Panc1 (cell line): ENCODE data around the gene SLC16A7. TPM values are rescaled to one million over a fixed set of nuclear protein-coding genes. Genes with fewer than 3 reads are reported as not detected.

ENCODE experiments used
- ATAC-seq: fragments of 200-7000 bp; cut with Tn5 transposase; 2 replicates; pipeline ENCODE4 v1.9.1; 2020; ENCODE audit warnings: mild to moderate bottlenecking, moderate library complexity
- BruUV-seq: library from RNA; stranded (reverse); fragments of 400-500 nt; replicated peaks from 2 replicates; lab custom pipeline; 2021; lab: Mats Ljungman, UMichigan
- CTCF ChIA-PET: fragments of 300-600 bp; sonication (Branson Sonifier 250); formaldehyde crosslinking; loops from one replicate; lab custom pipeline; 2022; ENCODE audit warnings: antibody characterized with exemption; lab: Charles Lee
- POLR2A ChIA-PET: fragments of 300-600 bp; sonication (Branson Sonifier 250); formaldehyde crosslinking; loops from one replicate; lab custom pipeline; 2022; ENCODE audit warnings: antibody characterized with exemption; lab: Charles Lee
- DNase-seq: peaks from one replicate; pipeline ENCODE4 v3.0.0-alpha.2; 2010; ENCODE audit warnings: low read depth, low spot score
- H3K27ac ChIP-seq: 2 replicates; pipeline ENCODE4 v1.5.1; 2011; ENCODE audit warnings: mild to moderate bottlenecking, low read length, inconsistent platforms
- H3K27me3 ChIP-seq: fragments of 200-500 bp; sonication (Bioruptor generic); 2 replicates; pipeline ENCODE4 v1.6.0; 2014; ENCODE audit warnings: low read length, inconsistent platforms; ENCODE audit not compliant: control insufficient read depth, insufficient read depth
- H3K36me3 ChIP-seq: fragments of 200-500 bp; sonication (Bioruptor generic); 2 replicates; pipeline ENCODE4 v1.5.1; 2014; ENCODE audit warnings: inconsistent platforms, mild to moderate bottlenecking, low read length, moderate library complexity; ENCODE audit not compliant: control insufficient read depth, insufficient read depth
- H3K4me1 ChIP-seq: 2 replicates; pipeline ENCODE4 v1.5.1; 2011; ENCODE audit warnings: inconsistent platforms, mild to moderate bottlenecking, low read length, moderate library complexity; ENCODE audit not compliant: control insufficient read depth, insufficient read depth
- H3K4me3 ChIP-seq, 2 experiments: 2 replicates each; pipeline ENCODE4 v1.5.1; 2011 to 2012; ENCODE audit warnings: low read depth in 2 of 2, low read length in 2 of 2, mild to moderate bottlenecking in 2 of 2, inconsistent platforms in 1 of 2, moderate library complexity in 1 of 2
- H3K9me3 ChIP-seq: fragments of 200-500 bp; sonication (Bioruptor generic); 2 replicates; pipeline ENCODE4 v1.5.1; 2014; ENCODE audit warnings: low read depth, mild to moderate bottlenecking, inconsistent platforms, low read length, moderate library complexity; ENCODE audit not compliant: control insufficient read depth, insufficient read depth
- POLR2AphosphoS5 ChIP-seq: IDR thresholded peaks from 2 replicates; pipeline ENCODE4 v1.6.1; 2012; ENCODE audit warnings: mild to moderate bottlenecking, low read depth, low read length, moderate library complexity
- SIN3A ChIP-seq: IDR thresholded peaks from 2 replicates; pipeline ENCODE4 v1.6.1; 2012; ENCODE audit warnings: low read depth, mild to moderate bottlenecking, low read length, moderate library complexity, borderline replicate concordance; ENCODE audit not compliant: insufficient read depth
- TCF7L2 ChIP-seq: IDR thresholded peaks from 2 replicates; pipeline ENCODE4 v1.6.1; 2011; ENCODE audit warnings: mild to moderate bottlenecking, low read depth, low read length, inconsistent platforms
- in situ Hi-C: cut with HindIII; loops from 2 replicates; pipeline ENCODE4 v1.10.0; 2016; ENCODE audit warnings: low sequenced_read_pairs, low pct_unique_long_range_greater_than_20kb
- intact Hi-C: fragments of 100-400 bp; cut with micrococcal nuclease; formaldehyde crosslinking; loops from one replicate; pipeline ENCODE4 v1.10.0; 2022; ENCODE audit not compliant: unreplicated experiment
- total RNA-seq: library from RNA; stranded (reverse); gene quantifications from one replicate; pipeline ENCODE4 v1.2.1, GENCODE V29; 2021; ENCODE audit not compliant: unreplicated experiment
- TF ChIP-seq, protein P1 (sequence below): fragments of 450-650 bp; IDR thresholded peaks from 2 replicates; pipeline ENCODE4 v1.5.1; 2017; ENCODE audit warnings: mild to moderate bottlenecking
- TF ChIP-seq, protein P2 (sequence below), 2 experiments: IDR thresholded peaks; 2 replicates each; pipeline ENCODE4 v1.6.1; 2011 to 2012; ENCODE audit warnings: low read depth in 2 of 2, control low read depth in 1 of 2, low read length in 1 of 2, mild to moderate bottlenecking in 1 of 2, moderate library complexity in 1 of 2; ENCODE audit not compliant: insufficient read depth in 1 of 2

SLC16A7 gene
- total RNA-seq, 1 experiment from 2014 or later, result 0.33 TPM

DNA sequence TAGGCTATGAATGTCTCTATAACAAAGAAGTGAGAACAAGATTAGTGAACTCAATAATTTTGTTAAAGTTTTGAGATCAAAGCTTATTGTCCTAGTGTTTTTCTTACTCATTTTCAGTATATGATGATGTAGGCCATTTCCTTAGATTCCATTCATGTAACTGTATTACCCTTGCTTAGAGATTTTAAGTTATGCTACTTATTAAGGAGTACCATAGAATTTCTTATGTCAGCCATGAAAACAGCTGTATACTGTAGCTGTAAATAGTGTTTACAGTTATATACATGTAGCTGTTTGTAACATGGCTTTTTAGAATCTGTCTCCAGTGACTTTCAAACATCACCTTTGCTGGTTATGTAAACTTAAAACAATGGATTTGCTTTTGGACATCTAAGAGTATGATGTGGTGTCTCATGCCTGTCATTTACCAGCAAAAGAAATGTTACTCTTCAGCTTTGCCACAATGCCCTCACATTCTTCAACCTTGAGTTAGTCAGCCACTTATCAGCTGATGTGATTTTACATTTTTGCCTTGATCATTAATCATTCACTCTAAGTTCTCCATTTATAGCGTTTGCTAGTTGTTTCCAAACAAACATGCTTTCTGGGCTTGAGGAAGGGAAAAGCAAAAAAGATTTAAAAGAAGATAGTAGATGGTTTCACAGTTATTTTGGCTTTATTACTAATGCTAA, 55.5 kb downstream of the SLC16A7 start:
- DNase-seq, result no peak
- no peaks in the 10 kb centered on the region for H3K36me3 ChIP-seq
- CTCF ChIA-PET, result no interaction called here

DNA sequence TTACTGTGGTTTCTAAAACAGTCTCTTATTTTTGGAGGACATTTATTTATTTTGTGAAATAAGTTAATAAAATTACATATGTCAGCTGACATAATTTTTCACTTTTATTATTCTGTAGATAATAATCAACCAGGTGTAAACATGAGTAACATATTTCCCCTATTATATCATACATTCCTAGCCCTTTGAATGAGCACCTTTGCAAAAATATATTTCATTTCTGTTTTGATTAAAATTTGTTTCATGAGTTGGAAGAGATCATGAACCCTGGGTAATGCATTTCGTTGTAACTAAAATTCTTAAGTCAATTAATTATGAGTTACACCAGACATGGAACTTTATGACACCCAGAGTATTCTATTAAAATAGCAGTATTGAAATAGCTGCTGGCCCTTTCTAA, 56.3 kb downstream of the SLC16A7 start:
- Histone ChIP-seq H3K36me3 (no peaks in the 10 kb centered on the region), H3K9me3 (no peaks in the 10 kb centered on the region), H3K27ac (no peak overlapping the region), H3K27me3 (no peaks in the 10 kb centered on the region), H3K4me3 (no peak overlapping the region), H3K4me1 (no peaks in the 10 kb centered on the region)
- in situ Hi-C loops (no loop called here), intact Hi-C loops (no loop called here)
- POLR2A ChIA-PET, result no interaction called here
- ATAC-seq (no peak), DNase-seq (no peak)
- no TSS peak for BruUV-seq
- CTCF ChIA-PET, result no interaction called here
- TF ChIP-seq, protein P1, sequence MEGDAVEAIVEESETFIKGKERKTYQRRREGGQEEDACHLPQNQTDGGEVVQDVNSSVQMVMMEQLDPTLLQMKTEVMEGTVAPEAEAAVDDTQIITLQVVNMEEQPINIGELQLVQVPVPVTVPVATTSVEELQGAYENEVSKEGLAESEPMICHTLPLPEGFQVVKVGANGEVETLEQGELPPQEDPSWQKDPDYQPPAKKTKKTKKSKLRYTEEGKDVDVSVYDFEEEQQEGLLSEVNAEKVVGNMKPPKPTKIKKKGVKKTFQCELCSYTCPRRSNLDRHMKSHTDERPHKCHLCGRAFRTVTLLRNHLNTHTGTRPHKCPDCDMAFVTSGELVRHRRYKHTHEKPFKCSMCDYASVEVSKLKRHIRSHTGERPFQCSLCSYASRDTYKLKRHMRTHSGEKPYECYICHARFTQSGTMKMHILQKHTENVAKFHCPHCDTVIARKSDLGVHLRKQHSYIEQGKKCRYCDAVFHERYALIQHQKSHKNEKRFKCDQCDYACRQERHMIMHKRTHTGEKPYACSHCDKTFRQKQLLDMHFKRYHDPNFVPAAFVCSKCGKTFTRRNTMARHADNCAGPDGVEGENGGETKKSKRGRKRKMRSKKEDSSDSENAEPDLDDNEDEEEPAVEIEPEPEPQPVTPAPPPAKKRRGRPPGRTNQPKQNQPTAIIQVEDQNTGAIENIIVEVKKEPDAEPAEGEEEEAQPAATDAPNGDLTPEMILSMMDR, result no peak
- TF ChIP-seq TCF7L2, result no peak

More for the DNA sequence above, 55.5 kb downstream of the SLC16A7 start:
- intact Hi-C loops (no loop called here), in situ Hi-C loops (no loop called here)
- Histone ChIP-seq H3K27ac (no peak overlapping the region), H3K4me1 (no peaks in the 10 kb centered on the region), H3K4me3 (no peak overlapping the region), H3K27me3 (no peaks in the 10 kb centered on the region), H3K9me3 (no peaks in the 10 kb centered on the region)
- no TSS peak for BruUV-seq
- TF ChIP-seq, protein P1, result no peak
- no peak for TF ChIP-seq POLR2AphosphoS5
- POLR2A ChIA-PET, result no interaction called here
- ATAC-seq, result no peak

DNA sequence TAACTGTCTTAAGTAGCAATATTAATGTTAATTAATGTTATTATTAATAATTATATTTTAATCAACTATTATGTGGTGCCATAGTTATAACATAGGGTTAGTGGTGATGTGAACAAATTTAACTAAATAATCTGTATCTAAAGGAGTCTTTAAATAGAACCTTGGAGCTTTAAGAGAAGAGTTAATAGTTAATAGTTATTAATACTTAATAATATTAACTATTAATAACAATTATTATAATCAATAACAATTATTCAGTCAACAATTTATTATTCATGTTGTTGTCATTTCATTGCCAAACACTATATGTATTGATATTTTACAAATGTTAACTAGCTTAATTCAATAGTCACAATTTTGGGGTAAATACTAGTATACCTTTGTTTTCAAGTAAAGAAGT, 58.2 kb downstream of the SLC16A7 start:
- DNase-seq (no peak), ATAC-seq (no peak)
- Histone ChIP-seq H3K4me3 (no peak overlapping the region), H3K27me3 (no peaks in the 10 kb centered on the region), H3K9me3 (no peaks in the 10 kb centered on the region), H3K4me1 (no peaks in the 10 kb centered on the region), H3K36me3 (no peaks in the 10 kb centered on the region), H3K27ac (no peak overlapping the region)
- TF ChIP-seq SIN3A, result no peak
- TF ChIP-seq TCF7L2, result no peak
- TF ChIP-seq, protein P2, sequence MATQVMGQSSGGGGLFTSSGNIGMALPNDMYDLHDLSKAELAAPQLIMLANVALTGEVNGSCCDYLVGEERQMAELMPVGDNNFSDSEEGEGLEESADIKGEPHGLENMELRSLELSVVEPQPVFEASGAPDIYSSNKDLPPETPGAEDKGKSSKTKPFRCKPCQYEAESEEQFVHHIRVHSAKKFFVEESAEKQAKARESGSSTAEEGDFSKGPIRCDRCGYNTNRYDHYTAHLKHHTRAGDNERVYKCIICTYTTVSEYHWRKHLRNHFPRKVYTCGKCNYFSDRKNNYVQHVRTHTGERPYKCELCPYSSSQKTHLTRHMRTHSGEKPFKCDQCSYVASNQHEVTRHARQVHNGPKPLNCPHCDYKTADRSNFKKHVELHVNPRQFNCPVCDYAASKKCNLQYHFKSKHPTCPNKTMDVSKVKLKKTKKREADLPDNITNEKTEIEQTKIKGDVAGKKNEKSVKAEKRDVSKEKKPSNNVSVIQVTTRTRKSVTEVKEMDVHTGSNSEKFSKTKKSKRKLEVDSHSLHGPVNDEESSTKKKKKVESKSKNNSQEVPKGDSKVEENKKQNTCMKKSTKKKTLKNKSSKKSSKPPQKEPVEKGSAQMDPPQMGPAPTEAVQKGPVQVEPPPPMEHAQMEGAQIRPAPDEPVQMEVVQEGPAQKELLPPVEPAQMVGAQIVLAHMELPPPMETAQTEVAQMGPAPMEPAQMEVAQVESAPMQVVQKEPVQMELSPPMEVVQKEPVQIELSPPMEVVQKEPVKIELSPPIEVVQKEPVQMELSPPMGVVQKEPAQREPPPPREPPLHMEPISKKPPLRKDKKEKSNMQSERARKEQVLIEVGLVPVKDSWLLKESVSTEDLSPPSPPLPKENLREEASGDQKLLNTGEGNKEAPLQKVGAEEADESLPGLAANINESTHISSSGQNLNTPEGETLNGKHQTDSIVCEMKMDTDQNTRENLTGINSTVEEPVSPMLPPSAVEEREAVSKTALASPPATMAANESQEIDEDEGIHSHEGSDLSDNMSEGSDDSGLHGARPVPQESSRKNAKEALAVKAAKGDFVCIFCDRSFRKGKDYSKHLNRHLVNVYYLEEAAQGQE (IDR thresholded peaks at IDR 0.05; ENCODE audit: insufficient read depth in 1 of 2, low read depth in 2 of 2, low read length in 1 of 2), result no peak
- no peak for TF ChIP-seq POLR2AphosphoS5
- TF ChIP-seq, protein P1, result no peak
- ChIA-PET POLR2A (no interaction called here), CTCF (no interaction called here)
- BruUV-seq, result no TSS peak
- in situ Hi-C loops, result no loop called here
- intact Hi-C loops, result no loop called here
